Spleen (tissue), 11 donors: Measurements from ENCODE around the gene MRPL46. TPM values are rescaled to one million over a fixed set of nuclear protein-coding genes. Genes with fewer than 3 reads are reported as not detected.

Experiments
- DNase-seq: peaks from one replicate; pipeline ENCODE4 v3.0.0-alpha.2; 2020
- H3K27ac ChIP-seq, 8 donors: fragments of 200-600 bp; sonication (generic) in 7 of 8; 1 replicate in 4 of 8; 2 replicates in 4 of 8; pipeline versions ENCODE4 v1.5.0 to v1.8.0; 2016 to 2021; ENCODE audit warnings: inconsistent platforms in 4 of 8, mild to moderate bottlenecking in 4 of 8, moderate library complexity in 1 of 8
- H3K27me3 ChIP-seq, 7 donors: fragments of 200-600 bp; sonication (generic) in 6 of 7; replicated peaks in 1 of 7; 1 replicate in 4 of 7; 2 replicates in 3 of 7; pipeline versions ENCODE4 v1.5.0 to v1.8.0; 2016 to 2021; ENCODE audit warnings: inconsistent platforms in 3 of 7, mild to moderate bottlenecking in 1 of 7
- H3K36me3 ChIP-seq, 6 donors: fragments of 200-600 bp; sonication (generic) in 5 of 6; 1 replicate in 4 of 6; 2 replicates in 2 of 6; pipeline versions ENCODE4 v1.5.0 to v1.8.0; 2016 to 2021; ENCODE audit warnings: inconsistent platforms in 2 of 6
- H3K4me1 ChIP-seq, 6 donors: fragments of 200-600 bp; sonication (generic) in 5 of 6; 1 replicate in 3 of 6; 2 replicates in 3 of 6; pipeline versions ENCODE4 v1.5.0 to v1.8.0; 2016 to 2021; ENCODE audit warnings: inconsistent platforms in 3 of 6
- H3K4me3 ChIP-seq, 8 donors: fragments of 200-600 bp; sonication (generic) in 7 of 8; 1 replicate in 4 of 8; 2 replicates in 4 of 8; pipeline versions ENCODE4 v1.5.0 to v1.8.0; 2016 to 2021; ENCODE audit warnings: inconsistent platforms in 4 of 8, mild to moderate bottlenecking in 4 of 8, moderate library complexity in 2 of 8
- H3K9me3 ChIP-seq, 8 donors: fragments of 200-600 bp; sonication (generic) in 7 of 8; 1 replicate in 4 of 8; 2 replicates in 4 of 8; pipeline versions ENCODE4 v1.5.0 to v1.8.0; 2016 to 2021; ENCODE audit warnings: inconsistent platforms in 4 of 8
- CTCF ChIP-seq, 11 experiments: fragments of 200-600 bp in 7 of 11; fragments of 450-650 bp in 4 of 11; sonication (generic) in 4 of 11; IDR thresholded peaks in 8 of 11; conservative IDR thresholded peaks in 3 of 11; 1 replicate in 7 of 11; 2 replicates in 4 of 11; pipeline versions ENCODE4 v1.4.0 to v1.8.0; 2016 to 2021; ENCODE audit warnings: antibody characterized with exemption in 11 of 11, inconsistent platforms in 4 of 11, mild to moderate bottlenecking in 1 of 11
- POLR2A ChIP-seq, 3 donors: fragments of 450-650 bp; IDR thresholded peaks; one replicate each; pipeline ENCODE4 v1.5.1; 2017; ENCODE audit warnings: antibody characterized with exemption in 3 of 3, mild to moderate bottlenecking in 1 of 3
- POLR2AphosphoS5 ChIP-seq, 3 donors: sonication (generic); formaldehyde crosslinking; IDR thresholded peaks; one replicate each; pipeline ENCODE4 v1.5.1; 2017; ENCODE audit warnings: antibody characterized with exemption in 3 of 3
- WGBS, 5 donors: extraction: QIAGEN DNeasy Blood & Tissue Kit in 3 of 5; methylation state at CpG; one replicate each; pipeline versions ENCODE4 v1.1.5 to v1.1.7; 2013 to 2018; 5-methylcytosine and 5-hydroxymethylcytosine counted together
- intact Hi-C: fragments of 100-400 bp; cut with DNase I; formaldehyde crosslinking; loops from one replicate; pipeline ENCODE4 v1.15.0; 2023; ENCODE audit warnings: low total_unique reads
- polyA plus RNA-seq, 3 donors: library from polyadenylated mRNA; stranded (reverse); fragments of 200-250 nt; gene quantifications; one replicate each; pipeline ENCODE4 v1.2.1, GENCODE V29; 2013
- total RNA-seq, 7 donors: library from RNA; depleted of rRNA in 3 of 7; stranded (reverse); fragments of >200 nt in 3 of 7; fragmentation: NEBNext Ultra II Directional in 4 of 7; extraction: Animal tissue kit (Norgen Biotek cat#: 25700) in 4 of 7; gene quantifications; one replicate each; pipeline versions ENCODE4 v1.1.0 to v1.2.1, GENCODE V29; 2016 to 2021
- donor health status: healthy with polysubstance abuse.
- donor health status: DM: no; HTN: no; CAD: no; lungs with moderate emphysema.
- donor health status: DM: no; HTN: no; CAD: no.
- donor health status: Bipolar disorder and iron deficiency.
- donor health status: healthy.
- donor health status: DM: no; HTN: no; CAD: no.
- donor health status: DM: yes; HTN: yes; CAD: no.

MRPL46 gene
- total and polyA plus RNA-seq, 10 donors, result 16.2 to 37.3 (median 20.3) TPM

GRCh38 chr15:88512078-88512477 lies 44.9 kb upstream of the MRPL46 start:
- TF ChIP-seq POLR2AphosphoS5 (IDR thresholded peaks at IDR 0.05) (no peak), CTCF (IDR thresholded peaks at IDR 0.05 in 8 of 11, conservative IDR thresholded peaks at IDR 0.05 in 3 of 11) (no peak), POLR2A (IDR thresholded peaks at IDR 0.05) (no peak)
- intact Hi-C loops, result no loop called here
- no peak for DNase-seq
- Histone ChIP-seq H3K36me3 (peaks cover 0 to 94% (median 60%) of the 10 kb centered on the region in 6 donors), H3K9me3 (no peaks in the 10 kb centered on the region), H3K4me1 (no peaks in the 10 kb centered on the region), H3K4me3 (no peak overlapping the region), H3K27ac (no peak overlapping the region), H3K27me3 (no peaks in the 10 kb centered on the region)
- 83 to 90% (median 84%) methylated on average over 3 of the region's 3 CpGs for WGBS, 5 donors

DNA sequence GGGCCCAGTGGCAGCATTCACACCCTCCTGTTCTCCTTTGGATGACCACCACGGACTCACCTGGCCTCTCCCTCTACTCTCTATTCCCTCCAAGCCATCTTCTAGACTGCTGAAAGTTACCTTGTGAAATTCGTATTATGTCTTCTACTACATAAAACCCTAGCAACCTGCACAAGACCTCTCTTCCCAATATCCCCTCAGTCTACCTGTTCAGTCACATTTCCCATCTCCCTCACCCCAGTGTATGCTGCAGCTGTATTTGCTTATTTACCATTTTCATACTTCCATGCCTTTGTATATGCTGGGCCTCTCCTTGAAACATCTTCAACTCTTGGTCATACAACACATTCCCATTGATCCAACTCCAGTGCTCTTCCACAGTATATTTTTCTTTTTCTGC lies 44.0 kb upstream of the MRPL46 start:
- Histone ChIP-seq H3K27ac (no peak overlapping the region), H3K36me3 (peaks cover 0 to 94% (median 61%) of the 10 kb centered on the region in 6 donors), H3K9me3 (no peaks in the 10 kb centered on the region), H3K4me3 (no peak overlapping the region), H3K4me1 (no peaks in the 10 kb centered on the region), H3K27me3 (no peaks in the 10 kb centered on the region)
- DNase-seq, result no peak
- TF ChIP-seq POLR2AphosphoS5 (IDR thresholded peaks at IDR 0.05) (no peak), POLR2A (IDR thresholded peaks at IDR 0.05) (no peak), CTCF (IDR thresholded peaks at IDR 0.05 in 8 of 11, conservative IDR thresholded peaks at IDR 0.05 in 3 of 11) (no peak)
- WGBS, 5 donors, result 77 to 100% (median 93%) methylated on average over 2 of the region's 2 CpGs
- intact Hi-C loops, result no loop called here

- peaks cover 0 to 94% (median 55%) of the 10 kb centered on the region in 6 donors for H3K36me3 ChIP-seq
- no peaks in the 10 kb centered on the region for H3K27me3 ChIP-seq
- no peak overlapping the region for H3K27ac ChIP-seq
- H3K4me3 ChIP-seq, result no peak overlapping the region
- H3K9me3 ChIP-seq, result no peaks in the 10 kb centered on the region
- no peak for TF ChIP-seq POLR2AphosphoS5 (IDR thresholded peaks at IDR 0.05)
- TF ChIP-seq CTCF (IDR thresholded peaks at IDR 0.05 in 8 of 11, conservative IDR thresholded peaks at IDR 0.05 in 3 of 11), result no peak
- no peak for TF ChIP-seq POLR2A (IDR thresholded peaks at IDR 0.05)
- intact Hi-C loops, result no loop called here
- H3K4me1 ChIP-seq, result no peaks in the 10 kb centered on the region
- no peak for DNase-seq
Measured at GRCh38 chr15:88509964-88510363, 42.8 kb upstream of the MRPL46 start.

GRCh38 chr15:88509321-88509720 lies 42.1 kb upstream of the MRPL46 start:
- Histone ChIP-seq H3K36me3 (peaks cover 0 to 89% (median 50%) of the 10 kb centered on the region in 6 donors), H3K4me1 (no peaks in the 10 kb centered on the region), H3K9me3 (no peaks in the 10 kb centered on the region), H3K27me3 (no peaks in the 10 kb centered on the region), H3K27ac (no peak overlapping the region), H3K4me3 (no peak overlapping the region)
- WGBS, 5 donors, result 87 to 99% (median 93%) methylated on average over 4 of the region's 4 CpGs
- TF ChIP-seq CTCF (IDR thresholded peaks at IDR 0.05 in 8 of 11, conservative IDR thresholded peaks at IDR 0.05 in 3 of 11) (no peak), POLR2AphosphoS5 (IDR thresholded peaks at IDR 0.05) (no peak), POLR2A (IDR thresholded peaks at IDR 0.05) (no peak)
- DNase-seq, result no peak
- intact Hi-C loops, result no loop called here
